Adrenal gland (tissue), 12 donors: ENCODE data around the gene LRRC71. TPM values are rescaled to one million over a fixed set of nuclear protein-coding genes. Genes with fewer than 3 reads are reported as not detected.

ENCODE experiments used
- DNase-seq, 7 donors: peaks; one replicate each; pipeline ENCODE4 v3.0.0-alpha.2; 2019 to 2020
- H3K27ac ChIP-seq, 5 donors: fragments of 200-600 bp; sonication (generic) in 4 of 5; 1 replicate in 3 of 5; 2 replicates in 2 of 5; pipeline versions ENCODE4 v1.5.1 to v1.8.0; 2016 to 2020; ENCODE audit warnings: mild to moderate bottlenecking in 1 of 5
- H3K27me3 ChIP-seq: fragments of 200-600 bp; 2 replicates; pipeline ENCODE4 v1.8.0; 2021
- H3K36me3 ChIP-seq, 2 donors: fragments of 200-600 bp; replicated peaks in 1 of 2; 1 replicate in 1 of 2; 2 replicates in 1 of 2; pipeline versions ENCODE4 v1.5.1 to v1.8.0; 2018 to 2022
- H3K4me1 ChIP-seq, 2 donors: fragments of 200-600 bp; replicated peaks in 1 of 2; 1 replicate in 1 of 2; 2 replicates in 1 of 2; pipeline versions ENCODE4 v1.5.1 to v1.8.0; 2018 to 2021
- H3K4me3 ChIP-seq, 4 donors: fragments of 200-600 bp; sonication (generic) in 3 of 4; one replicate each; pipeline ENCODE4 v1.5.1; 2016 to 2018
- H3K9me3 ChIP-seq, 3 donors: fragments of 200-600 bp; sonication (generic) in 1 of 3; replicated peaks in 1 of 3; 1 replicate in 2 of 3; 2 replicates in 1 of 3; pipeline versions ENCODE4 v1.5.1 to v1.8.0; 2016 to 2021
- CTCF ChIP-seq, 6 experiments: fragments of 450-650 bp in 4 of 6; fragments of 200-600 bp in 2 of 6; sonication (generic) in 1 of 6; IDR thresholded peaks; 1 replicate in 5 of 6; 2 replicates in 1 of 6; pipeline versions ENCODE4 v1.5.1 to v1.8.0; 2016 to 2021; ENCODE audit warnings: antibody characterized with exemption in 6 of 6, mild to moderate bottlenecking in 2 of 6, moderate library complexity in 1 of 6
- POLR2A ChIP-seq, 2 donors: fragments of 450-650 bp; IDR thresholded peaks; one replicate each; pipeline ENCODE4 v1.6.1; 2017; ENCODE audit warnings: antibody characterized with exemption in 2 of 2, mild to moderate bottlenecking in 2 of 2, moderate library complexity in 1 of 2
- WGBS, 4 donors: extraction: QIAGEN DNeasy Blood & Tissue Kit in 2 of 4; methylation state at CpG; one replicate each; pipeline versions ENCODE4 v1.1.5 to v1.1.7; 2013 to 2017; 5-methylcytosine and 5-hydroxymethylcytosine counted together
- intact Hi-C, 2 donors: fragments of 100-400 bp; cut with DNase I; formaldehyde crosslinking; loops; one replicate each; pipeline versions ENCODE4 v1.14.1 to v1.15.0; 2022 to 2023
- polyA plus RNA-seq, 3 donors: library from polyadenylated mRNA; stranded (reverse); fragments of 200-250 nt in 2 of 3; fragments of 350-450 nt in 1 of 3; fragmentation: Illumina TruSeq in 1 of 3; extraction: RNeasy Lipid Tissue Mini Kit (QIAGEN cat#74804) in 1 of 3; gene quantifications; one replicate each; pipeline ENCODE4 v1.2.3, GENCODE V29; 2013 to 2014
- total RNA-seq, 9 donors: library from RNA; depleted of rRNA in 4 of 9; stranded (reverse); fragments of >200 nt in 4 of 9; fragments of 120-200 nt in 1 of 9; fragmentation: NEBNext Ultra II Directional in 1 of 9; extraction: Animal tissue kit (Norgen Biotek cat#: 25700) in 1 of 9; gene quantifications; one replicate each; pipeline versions ENCODE4 v1.1.0 to v1.2.4, GENCODE V29; 2013 to 2023
- donor health status: healthy with polysubstance abuse.
- donor health status: Bipolar disorder and iron deficiency.
- donor health status: DM: yes; HTN: yes; CAD: no.
- donor health status: DM: no; HTN: no; CAD: no.
- donor health status: DM: no; HTN: no; CAD: no.
- donor health status: DM: yes; HTN: yes; CAD: no.

LRRC71 gene
- total and polyA plus RNA-seq, 12 donors = 0.11 to 4.6 (median 0.27) TPM; not detected in 4

GRCh38 chr1:156882543-156882942 is 37.9 kb upstream of the LRRC71 start:
- no peaks in the 10 kb centered on the region for H3K4me1 ChIP-seq
- H3K36me3 ChIP-seq = no peaks in the 10 kb centered on the region
- H3K9me3 ChIP-seq = no peaks in the 10 kb centered on the region
- H3K27ac ChIP-seq = no peak overlapping the region
- H3K27me3 ChIP-seq = no peaks in the 10 kb centered on the region
- TF ChIP-seq CTCF (IDR thresholded peaks at IDR 0.05) (no peak), POLR2A (IDR thresholded peaks at IDR 0.05) (no peak)
- WGBS, 4 donors = 61 to 77% (median 71%) methylated on average over 3 of the region's 3 CpGs
- no peak for DNase-seq
- H3K4me3 ChIP-seq = no peak overlapping the region
- intact Hi-C loops = no loop called here

- no peak overlapping the region for H3K27ac ChIP-seq
- no peaks in the 10 kb centered on the region for H3K9me3 ChIP-seq
- no peaks in the 10 kb centered on the region for H3K27me3 ChIP-seq
- H3K4me3 ChIP-seq = no peak overlapping the region
- H3K4me1 ChIP-seq = no peaks in the 10 kb centered on the region
- no peak for DNase-seq
- WGBS, 4 donors = 55 to 76% (median 69%) methylated on average over 3 to 7 of the region's 7 CpGs
- H3K36me3 ChIP-seq = no peaks in the 10 kb centered on the region
- intact Hi-C loops = no loop called here
- TF ChIP-seq CTCF (IDR thresholded peaks at IDR 0.05) (no peak), POLR2A (IDR thresholded peaks at IDR 0.05) (no peak)
Observed at GRCh38 chr1:156883919-156884318, 36.5 kb upstream of the LRRC71 start.

GRCh38 chr1:156884560-156885184 is 35.8 kb upstream of the LRRC71 start:
- Histone ChIP-seq H3K27me3 (no peaks in the 10 kb centered on the region), H3K27ac (no peak overlapping the region), H3K36me3 (no peaks in the 10 kb centered on the region), H3K4me3 (no peak overlapping the region), H3K9me3 (no peaks in the 10 kb centered on the region), H3K4me1 (no peaks in the 10 kb centered on the region)
- no peak for TF ChIP-seq POLR2A (IDR thresholded peaks at IDR 0.05)
- no peak for TF ChIP-seq CTCF (IDR thresholded peaks at IDR 0.05)
- WGBS, 4 donors = 73 to 82% (median 80%) methylated on average over 6 to 10 of the region's 10 CpGs
- intact Hi-C loops = loop anchor here in 1 of 2 donors (5.0 kb wide), 1 partner anchor 42 kb away; no protein-coding TSS in a partner anchor
- DNase-seq = no peak

GRCh38 chr1:156885314-156885713 is 35.1 kb upstream of the LRRC71 start:
- intact Hi-C loops = loop anchor here in 1 of 2 donors (5.0 kb wide), 1 partner anchor 43 kb away; no protein-coding TSS in a partner anchor
- no peaks in the 10 kb centered on the region for H3K9me3 ChIP-seq
- no peak overlapping the region for H3K27ac ChIP-seq
- 40 to 68% (median 55%) methylated on average over 1 of the region's 1 CpG for WGBS, 4 donors
- DNase-seq = no peak
- no peak for TF ChIP-seq POLR2A (IDR thresholded peaks at IDR 0.05)
- no peak for TF ChIP-seq CTCF (IDR thresholded peaks at IDR 0.05)
- peaks cover 0 to 3% of the 10 kb centered on the region in 2 donors for H3K4me1 ChIP-seq
- H3K4me3 ChIP-seq = no peak overlapping the region
- H3K27me3 ChIP-seq = no peaks in the 10 kb centered on the region
- no peaks in the 10 kb centered on the region for H3K36me3 ChIP-seq
